Limb (tissue), 2 donors: ENCODE data around the gene ERCC6L.
"Not testable (repeated sequence)": the region's sequence is repeated elsewhere in the genome, so short reads cannot be mapped to it uniquely, and the experiment has no call there.

ENCODE experiments used
- DNase-seq, 2 donors: peaks; one replicate each; pipeline ENCODE4 v3.0.0-alpha.2; 2016; ENCODE audit errors: extremely low spot score in 2 of 2

ERCC6L gene

GRCh38 chrX:72176289-72176688 lies 62.5 kb downstream of the ERCC6L start:
- DNase-seq: not testable (repeated sequence)

DNA sequence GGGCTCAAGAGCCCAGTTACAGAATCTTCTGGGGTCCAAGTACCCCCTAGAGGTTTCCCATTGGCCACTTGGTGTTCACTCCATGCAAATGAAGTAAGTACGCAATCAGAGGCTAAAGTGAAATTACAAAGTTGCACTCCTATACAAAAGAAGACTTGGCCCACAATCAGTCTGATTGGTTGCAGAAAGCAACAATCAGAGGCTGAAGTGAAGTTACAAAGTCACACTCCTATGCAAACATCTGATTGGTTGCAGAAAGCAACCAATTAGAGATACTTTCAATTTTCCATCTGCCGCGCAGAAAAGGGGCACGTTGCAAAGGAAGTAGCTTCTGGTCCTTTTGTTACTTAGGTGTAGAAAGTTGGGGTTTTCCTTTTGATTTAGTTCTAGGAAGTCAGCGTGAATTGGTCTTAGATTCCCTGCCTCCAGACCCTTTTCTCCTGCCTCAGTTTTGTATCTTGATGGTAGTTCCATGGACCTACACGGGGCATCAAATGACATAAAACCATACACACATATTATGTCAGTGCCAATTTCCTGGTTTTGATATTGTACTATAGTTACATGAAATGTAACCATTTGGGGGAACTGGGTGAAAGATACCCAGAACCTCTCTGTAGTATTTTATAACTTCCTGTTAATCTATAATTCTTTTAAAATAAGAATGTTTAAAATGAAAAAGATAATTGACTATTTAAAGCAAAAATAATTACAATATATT lies 69.7 kb downstream of the ERCC6L start:
- no peak for DNase-seq

GRCh38 chrX:72165551-72165950 lies 73.3 kb downstream of the ERCC6L start:
- DNase-seq: no peak

DNA sequence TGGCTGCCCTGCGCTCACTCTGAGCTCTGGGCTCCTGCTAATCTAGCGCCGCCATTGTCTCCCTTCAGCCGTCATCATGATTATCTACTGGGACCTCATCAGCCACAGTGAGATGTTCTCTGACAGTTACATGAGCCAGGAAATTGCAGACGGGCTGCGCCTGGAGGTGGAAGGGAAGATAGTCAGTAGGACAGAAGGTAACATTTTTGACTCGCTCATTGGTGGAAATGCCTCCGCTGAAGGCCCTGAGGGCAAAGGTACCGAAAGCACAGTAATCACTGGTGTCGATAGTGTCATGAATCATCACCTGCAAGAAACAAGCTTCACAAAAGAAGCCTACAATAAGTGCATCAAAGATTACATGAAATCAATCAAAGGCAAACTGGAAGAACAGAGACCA lies 79.1 kb downstream of the ERCC6L start:
- no peak for DNase-seq

DNA sequence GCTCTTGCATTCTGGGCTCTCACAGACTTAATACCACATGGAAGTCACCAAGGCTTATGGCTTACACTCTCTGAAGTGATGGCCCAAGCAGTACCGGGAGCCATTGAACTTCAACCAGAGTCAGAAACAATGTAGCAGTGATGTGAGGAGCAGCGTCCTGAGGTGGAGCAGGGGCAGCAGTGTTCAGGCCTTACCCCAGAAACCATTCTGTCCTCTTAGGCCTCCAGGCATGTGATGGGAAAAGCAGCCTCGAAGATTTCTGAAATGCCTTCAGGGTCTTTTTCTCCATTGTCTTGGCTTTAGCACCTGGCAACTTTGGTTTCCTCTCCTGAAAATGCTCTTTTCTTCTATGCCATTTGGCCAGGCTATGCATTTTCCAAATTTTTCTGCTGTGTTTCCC lies 80.1 kb downstream of the ERCC6L start:
- DNase-seq: no peak
